Measurements from ENCODE around the gene TESK1. TPM values are rescaled to one million over a fixed set of nuclear protein-coding genes. Genes with fewer than 3 reads are reported as not detected.

The TESK1 gene, protein sequence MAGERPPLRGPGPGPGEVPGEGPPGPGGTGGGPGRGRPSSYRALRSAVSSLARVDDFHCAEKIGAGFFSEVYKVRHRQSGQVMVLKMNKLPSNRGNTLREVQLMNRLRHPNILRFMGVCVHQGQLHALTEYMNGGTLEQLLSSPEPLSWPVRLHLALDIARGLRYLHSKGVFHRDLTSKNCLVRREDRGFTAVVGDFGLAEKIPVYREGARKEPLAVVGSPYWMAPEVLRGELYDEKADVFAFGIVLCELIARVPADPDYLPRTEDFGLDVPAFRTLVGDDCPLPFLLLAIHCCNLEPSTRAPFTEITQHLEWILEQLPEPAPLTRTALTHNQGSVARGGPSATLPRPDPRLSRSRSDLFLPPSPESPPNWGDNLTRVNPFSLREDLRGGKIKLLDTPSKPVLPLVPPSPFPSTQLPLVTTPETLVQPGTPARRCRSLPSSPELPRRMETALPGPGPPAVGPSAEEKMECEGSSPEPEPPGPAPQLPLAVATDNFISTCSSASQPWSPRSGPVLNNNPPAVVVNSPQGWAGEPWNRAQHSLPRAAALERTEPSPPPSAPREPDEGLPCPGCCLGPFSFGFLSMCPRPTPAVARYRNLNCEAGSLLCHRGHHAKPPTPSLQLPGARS
- total RNA-seq, result 14.1 and 16.1 TPM in 2 replicates

DNA sequence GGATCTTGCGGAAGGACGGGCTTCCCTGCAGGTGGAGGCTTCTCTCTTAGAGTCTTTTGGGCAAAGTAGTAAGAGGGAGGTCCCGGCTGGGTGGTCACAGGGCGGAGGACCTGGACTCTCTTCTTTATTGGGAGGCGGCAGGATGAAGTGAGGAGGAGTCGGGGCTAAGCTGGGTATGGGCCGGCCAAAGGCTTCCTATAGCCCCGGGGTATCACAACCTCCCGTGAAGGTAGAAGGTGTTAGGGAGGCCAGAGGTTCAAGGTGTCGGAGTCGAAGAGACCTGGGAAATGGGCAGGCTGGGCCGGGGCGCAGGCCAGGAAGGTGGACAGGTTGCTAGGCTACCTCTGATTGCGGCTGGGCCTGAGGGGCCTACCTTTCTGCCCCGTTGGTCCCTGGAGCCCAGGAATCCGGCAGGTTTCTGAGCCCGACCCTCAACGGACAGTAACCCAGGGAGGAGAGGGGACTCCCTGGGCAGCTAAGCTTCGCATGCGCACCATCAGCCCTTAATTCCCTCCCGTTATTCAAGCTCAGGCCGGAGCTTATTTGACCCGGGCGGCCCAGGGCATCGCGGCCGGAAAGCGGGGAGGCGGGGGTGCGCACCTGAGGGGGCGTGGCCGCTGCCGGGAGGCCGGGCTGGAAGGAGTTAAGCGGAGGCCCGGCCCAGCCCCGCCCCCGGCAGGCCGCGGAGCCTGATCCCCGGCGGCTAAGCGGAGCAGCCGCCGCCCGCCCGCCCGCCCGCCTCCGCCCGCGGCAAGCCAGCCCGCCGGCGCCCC, at the start of gene TESK1:
TSS of gene TESK1 (plus strand) at position 685 of the 773 bp plus-strand sequence. CDS start 358 bp downstream, outside the sequence.

GRCh38 chr9:35618325-35618727, 13.3 kb downstream of the TESK1 start, which contains the start of gene CD72:
TSS of gene CD72 (minus strand) at chr9:35618413. CDS start at chr9:35618303, 110 bp downstream.

GRCh38 chr9:35650341-35651158, 45.5 kb downstream of the TESK1 start, which contains the start of gene SIT1:
TSS of gene SIT1 (minus strand) at chr9:35650931. CDS start at chr9:35650853, 78 bp downstream.

GRCh38 chr9:35657546-35658136, 52.6 kb downstream of the TESK1 start, which contains the start of gene RMRP:
TSS of gene RMRP (minus strand) at chr9:35658019.

GRCh38 chr9:35658137-35658967, 53.3 kb downstream of the TESK1 start, which contains the start of gene CCDC107:
TSS of gene CCDC107 (plus strand) at chr9:35658292. CDS start at chr9:35658380, 88 bp downstream.

Other genes starting within 250 kb of the TESK1 start
- 37.6 and 44.4 TPM in 2 replicates for gene RUSC2, start 115.2 kb upstream of the TESK1 start, total RNA-seq
- gene CD72, start 13.2 kb downstream of the TESK1 start, total RNA-seq, result 0.32 and 1.3 TPM in 2 replicates
- 1.3 TPM in 1 of 2 replicates, not detected in the other for gene SIT1, start 45.7 kb downstream of the TESK1 start, total RNA-seq
- 11,420 and 19,025 TPM in 2 replicates for gene RMRP, start 52.8 kb downstream of the TESK1 start, total RNA-seq
- gene CCDC107, start 53.0 kb downstream of the TESK1 start, total RNA-seq, result 12.8 and 25.8 TPM in 2 replicates
- gene ARHGEF39, start 59.9 kb downstream of the TESK1 start, total RNA-seq, result 0.18 and 0.49 TPM in 2 replicates
- 8.3 and 8.8 TPM in 2 replicates for gene CA9, start 68.7 kb downstream of the TESK1 start, total RNA-seq
- gene TPM2, start 84.7 kb downstream of the TESK1 start, total RNA-seq, result 692 and 1,021 TPM in 2 replicates
- 335 and 378 TPM in 2 replicates for gene TLN1, start 126.9 kb downstream of the TESK1 start, total RNA-seq
- gene CREB3, start 127.4 kb downstream of the TESK1 start, total RNA-seq, result 60.5 and 72.6 TPM in 2 replicates
- gene GBA2, start 144.0 kb downstream of the TESK1 start, total RNA-seq, result 11.7 and 22.2 TPM in 2 replicates
- gene RGP1, start 144.0 kb downstream of the TESK1 start, total RNA-seq, result 10.7 and 15.2 TPM in 2 replicates
- 2.0 TPM in 1 of 2 replicates, not detected in the other for gene MSMP, start 149.0 kb downstream of the TESK1 start, total RNA-seq
- 19.9 and 27.5 TPM in 2 replicates for gene NPR2, start 186.3 kb downstream of the TESK1 start, total RNA-seq
- gene SPAG8, start 207.0 kb downstream of the TESK1 start, total RNA-seq, result 0.32 and 0.36 TPM in 2 replicates
- gene HINT2, start 209.8 kb downstream of the TESK1 start, total RNA-seq, result 19.0 and 24.2 TPM in 2 replicates
- gene FAM221B, start 223.5 kb downstream of the TESK1 start, total RNA-seq, result not detected in 2 replicates
- gene TMEM8B, start 224.0 kb downstream of the TESK1 start, total RNA-seq, result 2.0 and 2.1 TPM in 2 replicates

All from cardiac atrium fibroblast (primary cell).